Neural progenitor cell (in vitro differentiated cells): ENCODE data around the gene HMCN1. TPM values are rescaled to one million over a fixed set of nuclear protein-coding genes. Genes with fewer than 3 reads are reported as not detected.

Experiments used
- DNase-seq: peaks from one replicate; pipeline ENCODE4 v3.0.0-alpha.2; 2016; ENCODE audit warnings: low spot score
- H2AFZ ChIP-seq: fragments of 200-600 bp; sonication (generic); replicated peaks from 2 replicates; pipeline ENCODE4 v1.6.1; 2016; ENCODE audit warnings: antibody characterized with exemption
- H3F3A ChIP-seq: fragments of 200-600 bp; sonication (generic); 2 replicates; pipeline ENCODE4 v1.6.1; 2016; ENCODE audit warnings: antibody characterized with exemption, low read depth
- H3K27ac ChIP-seq: fragments of 200-600 bp; sonication (generic); 2 replicates; pipeline ENCODE4 v1.5.1; 2016; ENCODE audit warnings: mild to moderate bottlenecking
- H3K27me3 ChIP-seq: fragments of 200-600 bp; sonication (generic); 2 replicates; pipeline ENCODE4 v1.6.1; 2016; ENCODE audit warnings: mild to moderate bottlenecking, moderate library complexity
- H3K36me3 ChIP-seq: fragments of 200-600 bp; sonication (generic); 2 replicates; pipeline ENCODE4 v1.5.1; 2016
- H3K4me1 ChIP-seq: fragments of 200-600 bp; sonication (generic); 2 replicates; pipeline ENCODE4 v1.6.1; 2016; ENCODE audit warnings: mixed run types
- H3K4me2 ChIP-seq: fragments of 200-600 bp; sonication (generic); 2 replicates; pipeline ENCODE4 v1.6.1; 2016
- H3K4me3 ChIP-seq: fragments of 200-600 bp; sonication (generic); 2 replicates; pipeline ENCODE4 v1.5.1; 2016
- H3K79me2 ChIP-seq: fragments of 200-600 bp; sonication (generic); 2 replicates; pipeline ENCODE4 v1.6.1; 2016; ENCODE audit warnings: low read depth
- H3K9ac ChIP-seq: fragments of 200-600 bp; sonication (generic); 2 replicates; pipeline ENCODE4 v1.6.1; 2016
- H3K9me3 ChIP-seq: fragments of 200-600 bp; sonication (generic); 2 replicates; pipeline ENCODE4 v1.5.1; 2016; ENCODE audit warnings: low read depth
- H4K20me1 ChIP-seq: fragments of 200-600 bp; sonication (generic); 2 replicates; pipeline ENCODE4 v1.6.1; 2016; ENCODE audit warnings: low read depth
- H3K27ac Mint-ChIP-seq: 3 replicates; pipeline ENCODE4 v1.8.0; 2021; ENCODE audit warnings: mixed read lengths
- H3K27me3 Mint-ChIP-seq: 2 replicates; pipeline ENCODE4 v1.8.0; 2022; ENCODE audit warnings: low read depth, mild to moderate bottlenecking, inconsistent platforms, moderate library complexity, mixed read lengths; ENCODE audit not compliant: insufficient read depth
- H3K36me3 Mint-ChIP-seq: 3 replicates; pipeline ENCODE4 v1.8.0; 2021; ENCODE audit warnings: mixed read lengths
- H3K4me1 Mint-ChIP-seq: 3 replicates; pipeline ENCODE4 v1.8.0; 2021; ENCODE audit warnings: mixed read lengths
- H3K4me3 Mint-ChIP-seq: 3 replicates; pipeline ENCODE4 v1.8.0; 2021; ENCODE audit warnings: mild to moderate bottlenecking, moderate library complexity, mixed read lengths
- H3K9me3 Mint-ChIP-seq: 3 replicates; pipeline ENCODE4 v1.8.0; 2020; ENCODE audit warnings: mixed read lengths
- CTCF ChIP-seq: fragments of 200-600 bp; sonication (generic); IDR thresholded peaks from 2 replicates; pipeline ENCODE4 v1.5.1; 2017; ENCODE audit warnings: antibody characterized with exemption, mild to moderate bottlenecking
- EZH2 ChIP-seq: fragments of 200-600 bp; sonication (generic); IDR thresholded peaks from 2 replicates; pipeline ENCODE4 v1.6.1; 2017; ENCODE audit warnings: antibody characterized with exemption, mild to moderate bottlenecking, moderate library complexity
- EZH2phosphoT487 ChIP-seq: fragments of 200-600 bp; sonication (generic); IDR thresholded peaks from 2 replicates; pipeline ENCODE4 v1.6.1; 2017; ENCODE audit warnings: antibody characterized with exemption
- total RNA-seq: library from RNA; depleted of rRNA; stranded (reverse); fragments of >200 nt; gene quantifications from 2 replicates; pipeline ENCODE4 v1.2.3, GENCODE V29; 2015; ENCODE audit warnings: low replicate concordance

The HMCN1 gene
- total RNA-seq, 1 donor from 2014 or later: 26.4 TPM

- no peaks in the 10 kb centered on the region for H3K36me3 ChIP-seq
- no peak overlapping the region for H3K4me3 ChIP-seq
- no peaks in the 10 kb centered on the region for H3K9me3 ChIP-seq
- DNase-seq: no peak
- H3K79me2 ChIP-seq: no peaks in the 10 kb centered on the region
- Mint-ChIP-seq H3K4me3 (no peak overlapping the region), H3K4me1 (peaks cover 10% of the 10 kb centered on the region), H3K9me3 (no peaks in the 10 kb centered on the region), H3K36me3 (no peaks in the 10 kb centered on the region), H3K27me3 (no peaks in the 10 kb centered on the region), H3K27ac (no peak overlapping the region)
- H3K4me1 ChIP-seq: no peaks in the 10 kb centered on the region
- H3K27ac ChIP-seq: no peak overlapping the region
- H3K9ac ChIP-seq: no peak overlapping the region
- H3K4me2 ChIP-seq: no peak overlapping the region
- TF ChIP-seq CTCF (no peak), EZH2phosphoT487 (no peak), EZH2 (no peak)
- no peaks in the 10 kb centered on the region for H4K20me1 ChIP-seq
- H3K27me3 ChIP-seq: no peaks in the 10 kb centered on the region
- no peaks in the 10 kb centered on the region for H3F3A ChIP-seq
- no peak overlapping the region for H2AFZ ChIP-seq
These were observed 103.5 kb downstream of the HMCN1 start for GRCh38 chr1:185837711-185838110.

- Mint-ChIP-seq H3K36me3 (no peaks in the 10 kb centered on the region), H3K4me3 (no peak overlapping the region), H3K9me3 (no peaks in the 10 kb centered on the region), H3K27me3 (no peaks in the 10 kb centered on the region), H3K4me1 (peaks cover 14% of the 10 kb centered on the region), H3K27ac (no peak overlapping the region)
- H3K27me3 ChIP-seq: no peaks in the 10 kb centered on the region
- TF ChIP-seq EZH2phosphoT487 (no peak), CTCF (no peak), EZH2 (no peak)
- H4K20me1 ChIP-seq: no peaks in the 10 kb centered on the region
- peaks cover 2% of the 10 kb centered on the region for H3K4me1 ChIP-seq
- no peak overlapping the region for H2AFZ ChIP-seq
- H3K9me3 ChIP-seq: no peaks in the 10 kb centered on the region
- no peak overlapping the region for H3K4me2 ChIP-seq
- H3K79me2 ChIP-seq: no peaks in the 10 kb centered on the region
- no peak overlapping the region for H3K4me3 ChIP-seq
- DNase-seq: no peak
- H3K36me3 ChIP-seq: no peaks in the 10 kb centered on the region
- H3F3A ChIP-seq: no peaks in the 10 kb centered on the region
- no peak overlapping the region for H3K9ac ChIP-seq
- no peak overlapping the region for H3K27ac ChIP-seq
These were observed 103.9 kb downstream of the HMCN1 start for GRCh38 chr1:185838111-185838510.

- no peak for TF ChIP-seq CTCF
- no peak for TF ChIP-seq EZH2phosphoT487
- TF ChIP-seq EZH2: no peak
- Mint-ChIP-seq H3K27me3 (no peaks in the 10 kb centered on the region), H3K4me1 (peaks cover 15% of the 10 kb centered on the region), H3K4me3 (no peak overlapping the region), H3K27ac (no peak overlapping the region), H3K36me3 (no peaks in the 10 kb centered on the region), H3K9me3 (no peaks in the 10 kb centered on the region)
- Histone ChIP-seq H3K9ac (no peak overlapping the region), H3K79me2 (no peaks in the 10 kb centered on the region), H3K27me3 (no peaks in the 10 kb centered on the region), H3K4me2 (no peak overlapping the region), H4K20me1 (no peaks in the 10 kb centered on the region), H3K4me1 (peaks cover 8% of the 10 kb centered on the region), H3K9me3 (no peaks in the 10 kb centered on the region), H2AFZ (no peak overlapping the region), H3F3A (no peaks in the 10 kb centered on the region), H3K27ac (no peak overlapping the region), H3K4me3 (no peak overlapping the region), H3K36me3 (no peaks in the 10 kb centered on the region)
- DNase-seq: no peak
These were observed 106.7 kb downstream of the HMCN1 start for GRCh38 chr1:185840880-185841279.
